ENCODE results near the gene CFHR1.

- no peak for TF ChIP-seq CTCF (IDR thresholded peaks at IDR 0.05)
- no peak for TF ChIP-seq EP300 (IDR thresholded peaks at IDR 0.05)
Observed at GRCh38 chr1:196861429-196861828, 41.9 kb downstream of the CFHR1 start.

Measured in ovary (tissue), 3 donors.